Caki2 (cell line): ENCODE measurements around the gene RNU6-1. TPM values are rescaled to one million over a fixed set of nuclear protein-coding genes. Genes with fewer than 3 reads are reported as not detected.

ENCODE experiments used
- DNase-seq: peaks from one replicate; pipeline ENCODE4 v3.0.0-alpha.2; 2015; ENCODE audit warnings: low read depth
- in situ Hi-C: cut with HindIII; loops from 2 replicates; pipeline ENCODE4 v1.10.0; 2016; ENCODE audit warnings: low sequenced_read_pairs, low pct_unique_long_range_greater_than_20kb, mixed read lengths
- total RNA-seq: library from RNA; depleted of rRNA; stranded (reverse); fragments of >200 nt; shearing (Covaris generic); gene quantifications from 2 replicates; pipeline ENCODE4 v1.2.3, GENCODE V29; 2014; ENCODE audit warnings: low replicate concordance; rRNA removed

Gene RNU6-1
- total RNA-seq, result not detected in 2 replicates

- DNase-seq, result peak; percentile 90
- in situ Hi-C loops, result no loop called here
Measured at GRCh38 chr15:67839929-67840748, at the start of gene RNU6-1. RNU6-1 (minus strand) TSS chr15:67840045.

- no peak for DNase-seq
- in situ Hi-C loops, result no loop called here
Measured at GRCh38 chr15:67887776-67888175, 47.9 kb upstream of the RNU6-1 start.

GRCh38 chr15:67885861-67886260, 46.0 kb upstream of the RNU6-1 start:
- in situ Hi-C loops, result no loop called here
- DNase-seq, result no peak

- no peak for DNase-seq
- in situ Hi-C loops, result no loop called here
Measured at GRCh38 chr15:67885175-67885523, 45.3 kb upstream of the RNU6-1 start.

- in situ Hi-C loops, result no loop called here
- peak; percentile 50 for DNase-seq
Measured at GRCh38 chr15:67884514-67885174, 44.8 kb upstream of the RNU6-1 start.

GRCh38 chr15:67884009-67884408, 44.2 kb upstream of the RNU6-1 start:
- in situ Hi-C loops, result no loop called here
- no peak for DNase-seq

- DNase-seq, result no peak
- in situ Hi-C loops, result no loop called here
Measured at GRCh38 chr15:67883234-67883773, 43.5 kb upstream of the RNU6-1 start.

GRCh38 chr15:67882487-67883233, 42.8 kb upstream of the RNU6-1 start:
- peak; percentile 31 for DNase-seq
- in situ Hi-C loops, result no loop called here

GRCh38 chr15:67880651-67881182, 40.9 kb upstream of the RNU6-1 start:
- no peak for DNase-seq
- in situ Hi-C loops, result no loop called here

- in situ Hi-C loops, result no loop called here
- no peak for DNase-seq
Measured at GRCh38 chr15:67879440-67880129, 39.7 kb upstream of the RNU6-1 start.

GRCh38 chr15:67878712-67879206, 38.9 kb upstream of the RNU6-1 start:
- no peak for DNase-seq

GRCh38 chr15:67873777-67874176, 33.9 kb upstream of the RNU6-1 start:
- in situ Hi-C loops, result no loop called here
- no peak for DNase-seq

More at GRCh38 chr15:67878712-67879206, 38.9 kb upstream of the RNU6-1 start:
- in situ Hi-C loops, result no loop called here

GRCh38 chr15:67870868-67871408, 31.1 kb upstream of the RNU6-1 start:
- no peak for DNase-seq
- in situ Hi-C loops, result no loop called here

- in situ Hi-C loops, result no loop called here
Measured at GRCh38 chr15:67869701-67870100, 29.9 kb upstream of the RNU6-1 start.

GRCh38 chr15:67865766-67866165, 25.9 kb upstream of the RNU6-1 start:
- in situ Hi-C loops, result no loop called here
- no peak for DNase-seq

More at GRCh38 chr15:67869701-67870100, 29.9 kb upstream of the RNU6-1 start:
- no peak for DNase-seq

- in situ Hi-C loops, result no loop called here
- no peak for DNase-seq
Measured at GRCh38 chr15:67865331-67865730, 25.5 kb upstream of the RNU6-1 start.

- peak; percentile 68 for DNase-seq
- in situ Hi-C loops, result no loop called here
Measured at GRCh38 chr15:67863442-67863987, 23.7 kb upstream of the RNU6-1 start.
